GM11168 (cell line): ENCODE data around the gene CD2.

ENCODE experiments used
- in situ Hi-C: fragments of 300-500 bp; cut with MboI; formaldehyde crosslinking; loops from one replicate; pipeline ENCODE4 v1.12.0; 2022; ENCODE audit warnings: low sequenced_read_pairs; ENCODE audit not compliant: unreplicated experiment

Gene CD2

GRCh38 chr1:116754198-116754977 is at the start of gene CD2:
Gene CD2, plus strand, starts transcription at chr1:116754430. Its CDS starts 63 bp downstream, at chr1:116754493.
- in situ Hi-C loops: no loop called here

- in situ Hi-C loops: no loop called here
These were observed 48.1 kb upstream of the CD2 start for GRCh38 chr1:116706123-116706522.

GRCh38 chr1:116706841-116707240 is 47.4 kb upstream of the CD2 start:
- in situ Hi-C loops: no loop called here

GRCh38 chr1:116708255-116708900 is 45.9 kb upstream of the CD2 start:
- in situ Hi-C loops: no loop called here

- in situ Hi-C loops: no loop called here
These were observed 44.5 kb upstream of the CD2 start for GRCh38 chr1:116709666-116710167.

GRCh38 chr1:116710420-116711262 is 43.6 kb upstream of the CD2 start:
- in situ Hi-C loops: no loop called here

GRCh38 chr1:116711263-116711840 is 42.9 kb upstream of the CD2 start:
- in situ Hi-C loops: no loop called here

- in situ Hi-C loops: no loop called here
These were observed 41.7 kb upstream of the CD2 start for GRCh38 chr1:116712510-116712909.

- in situ Hi-C loops: no loop called here
These were observed 40.8 kb upstream of the CD2 start for GRCh38 chr1:116713474-116713873.

- in situ Hi-C loops: no loop called here
These were observed 37.8 kb upstream of the CD2 start for GRCh38 chr1:116716391-116716790.

GRCh38 chr1:116717318-116717717 is 36.9 kb upstream of the CD2 start:
- in situ Hi-C loops: no loop called here

GRCh38 chr1:116720364-116721038 is 33.7 kb upstream of the CD2 start:
- in situ Hi-C loops: no loop called here

- in situ Hi-C loops: no loop called here
These were observed 33.2 kb upstream of the CD2 start for GRCh38 chr1:116721039-116721405.

GRCh38 chr1:116721451-116722007 is 32.7 kb upstream of the CD2 start:
- in situ Hi-C loops: no loop called here

- in situ Hi-C loops: no loop called here
These were observed 32.0 kb upstream of the CD2 start for GRCh38 chr1:116722016-116722838.

GRCh38 chr1:116724765-116725375 is 29.4 kb upstream of the CD2 start:
- in situ Hi-C loops: no loop called here

- in situ Hi-C loops: no loop called here
These were observed 28.4 kb upstream of the CD2 start for GRCh38 chr1:116725798-116726197.
